Measurements from ENCODE around the gene ZNF697.
"Not testable (repeated sequence)": the region's sequence is repeated elsewhere in the genome, so short reads cannot be mapped to it uniquely, and the experiment has no call there.

ZNF697 gene

GRCh38 chr1:119647734-119648619 is at the start of gene ZNF697:
Gene ZNF697 (minus strand): TSS chr1:119648266. CDS start chr1:119626100, 22,166 bp downstream.
- Histone ChIP-seq H3K36me3 (ENCODE audit: control insufficient read depth, insufficient read depth, low read length, severe bottlenecking) (no peaks in the 10 kb centered on the region), H3K4me1 (ENCODE audit: control insufficient read depth, insufficient read depth, low read length) (peaks cover 35% of the 10 kb centered on the region), H3K9me3 (ENCODE audit: control insufficient read depth, low read length) (no peaks in the 10 kb centered on the region), H3K4me3 (ENCODE audit: low read length) (peak within 1 kb of the TSS; percentile 99), H3K9ac (ENCODE audit: low read length) (peak within 1 kb of the TSS; percentile 97), H3K27me3 (replicated peaks; ENCODE audit: control insufficient read depth, insufficient read depth, low read length) (no peaks in the 10 kb centered on the region)
- peak; percentile 96 for DNase-seq (ENCODE audit: low read depth)

DNA sequence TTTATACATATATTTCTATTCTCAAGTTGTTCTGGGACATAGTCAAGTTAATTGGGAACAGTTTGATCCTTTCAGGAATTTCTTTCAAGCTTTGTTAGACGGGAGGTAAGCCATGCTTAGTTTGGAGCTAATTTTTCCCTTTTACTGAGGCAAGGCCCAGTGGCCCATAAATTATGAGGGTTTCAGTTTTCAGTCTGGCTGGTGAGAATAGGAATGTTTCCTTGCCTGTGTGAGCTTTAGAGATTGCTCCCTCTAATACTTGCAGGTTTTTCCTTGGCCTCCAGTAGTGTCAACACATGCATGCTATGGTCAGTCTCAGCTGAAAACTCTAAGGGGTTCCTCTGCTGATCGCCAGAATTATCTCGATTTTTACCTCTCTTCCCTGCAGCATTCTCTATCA is 49.5 kb upstream of the ZNF697 start:
- Histone ChIP-seq H3K4me1 (ENCODE audit: control insufficient read depth, insufficient read depth, low read length) (no peaks in the 10 kb centered on the region), H3K36me3 (ENCODE audit: control insufficient read depth, insufficient read depth, low read length, severe bottlenecking) (no peaks in the 10 kb centered on the region), H3K27me3 (replicated peaks; ENCODE audit: control insufficient read depth, insufficient read depth, low read length) (no peaks in the 10 kb centered on the region), H3K9me3 (ENCODE audit: control insufficient read depth, low read length) (peaks cover 10% of the 10 kb centered on the region), H3K9ac (ENCODE audit: low read length) (no peak overlapping the region), H3K4me3 (ENCODE audit: low read length) (no peak overlapping the region)
- no peak for DNase-seq (ENCODE audit: low read depth)

DNA sequence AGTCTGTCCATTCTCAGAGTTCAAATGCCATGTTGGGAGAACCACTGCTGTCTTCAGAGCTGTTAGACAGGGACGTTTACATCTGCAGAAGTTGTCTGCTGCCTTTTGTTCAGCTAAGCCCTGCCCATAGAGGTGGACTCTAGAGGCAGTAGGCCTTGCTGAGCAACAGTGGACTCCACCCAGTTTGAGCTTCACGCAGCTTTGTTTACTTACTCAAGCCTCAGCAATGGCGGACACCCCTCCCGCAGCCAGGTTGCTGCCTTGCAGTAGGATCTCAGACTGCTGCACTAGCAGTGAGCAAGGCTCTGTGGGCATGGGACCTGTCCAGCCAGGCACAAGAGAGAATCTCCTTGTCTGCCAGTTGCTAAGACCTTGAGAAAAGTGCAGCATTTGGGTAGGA is 48.8 kb upstream of the ZNF697 start:
- not testable (repeated sequence) for DNase-seq (ENCODE audit: low read depth); H3K9me3 ChIP-seq (ENCODE audit: control insufficient read depth, low read length); H3K9ac ChIP-seq (ENCODE audit: low read length); H3K4me1 ChIP-seq (ENCODE audit: control insufficient read depth, insufficient read depth, low read length); H3K4me3 ChIP-seq (ENCODE audit: low read length); H3K36me3 ChIP-seq (ENCODE audit: control insufficient read depth, insufficient read depth, low read length, severe bottlenecking); H3K27me3 ChIP-seq (replicated peaks; ENCODE audit: control insufficient read depth, insufficient read depth, low read length)

- Histone ChIP-seq H3K27me3 (replicated peaks; ENCODE audit: control insufficient read depth, insufficient read depth, low read length) (no peaks in the 10 kb centered on the region), H3K36me3 (ENCODE audit: control insufficient read depth, insufficient read depth, low read length, severe bottlenecking) (no peaks in the 10 kb centered on the region), H3K4me3 (ENCODE audit: low read length) (no peak overlapping the region), H3K9me3 (ENCODE audit: control insufficient read depth, low read length) (no peaks in the 10 kb centered on the region), H3K4me1 (ENCODE audit: control insufficient read depth, insufficient read depth, low read length) (no peaks in the 10 kb centered on the region), H3K9ac (ENCODE audit: low read length) (no peak overlapping the region)
- no peak for DNase-seq (ENCODE audit: low read depth)
Observed at GRCh38 chr1:119689511-119689910, 41.4 kb upstream of the ZNF697 start.

- no peaks in the 10 kb centered on the region for H3K36me3 ChIP-seq (ENCODE audit: control insufficient read depth, insufficient read depth, low read length, severe bottlenecking)
- no peaks in the 10 kb centered on the region for H3K4me1 ChIP-seq (ENCODE audit: control insufficient read depth, insufficient read depth, low read length)
- no peak for DNase-seq (ENCODE audit: low read depth)
- no peaks in the 10 kb centered on the region for H3K9me3 ChIP-seq (ENCODE audit: control insufficient read depth, low read length)
- no peak overlapping the region for H3K4me3 ChIP-seq (ENCODE audit: low read length)
- no peak overlapping the region for H3K9ac ChIP-seq (ENCODE audit: low read length)
- no peaks in the 10 kb centered on the region for H3K27me3 ChIP-seq (replicated peaks; ENCODE audit: control insufficient read depth, insufficient read depth, low read length)
Observed at GRCh38 chr1:119688810-119689209, 40.7 kb upstream of the ZNF697 start.

DNA sequence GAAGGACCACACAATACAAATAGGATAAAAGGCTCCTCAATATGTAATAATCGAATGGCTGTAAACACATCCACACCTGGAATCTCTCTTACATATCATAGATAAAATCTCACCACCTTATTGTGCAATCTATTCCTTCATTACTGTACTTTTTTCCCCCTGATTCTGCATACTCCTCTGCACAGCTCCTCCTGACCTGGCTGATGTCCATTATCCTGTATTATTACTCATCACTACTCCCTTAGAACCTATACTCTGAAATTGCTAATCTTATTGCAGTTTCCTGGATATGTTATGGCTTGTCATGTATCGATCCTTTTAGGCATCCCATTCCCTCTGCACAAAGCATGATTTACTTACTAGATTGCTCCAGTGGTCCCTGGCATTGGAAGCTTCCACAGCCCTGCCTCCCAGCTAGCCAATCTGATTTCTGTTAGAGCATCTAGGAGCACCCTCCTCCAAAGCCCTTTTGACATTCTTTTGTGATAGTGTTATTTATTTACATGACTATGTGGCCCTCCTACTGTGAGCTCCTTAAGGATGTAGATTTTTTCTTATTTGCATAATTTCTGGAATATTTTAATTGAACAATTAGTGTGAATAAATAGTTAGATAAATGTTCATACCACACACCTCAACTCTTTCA is 39.5 kb upstream of the ZNF697 start:
- Histone ChIP-seq H3K9ac (ENCODE audit: low read length) (no peak overlapping the region), H3K9me3 (ENCODE audit: control insufficient read depth, low read length) (no peaks in the 10 kb centered on the region), H3K36me3 (ENCODE audit: control insufficient read depth, insufficient read depth, low read length, severe bottlenecking) (no peaks in the 10 kb centered on the region), H3K4me1 (ENCODE audit: control insufficient read depth, insufficient read depth, low read length) (no peaks in the 10 kb centered on the region), H3K27me3 (replicated peaks; ENCODE audit: control insufficient read depth, insufficient read depth, low read length) (no peaks in the 10 kb centered on the region), H3K4me3 (ENCODE audit: low read length) (no peak overlapping the region)
- DNase-seq (ENCODE audit: low read depth): no peak

- no peaks in the 10 kb centered on the region for H3K36me3 ChIP-seq (ENCODE audit: control insufficient read depth, insufficient read depth, low read length, severe bottlenecking)
- H3K9ac ChIP-seq (ENCODE audit: low read length): no peak overlapping the region
- no peaks in the 10 kb centered on the region for H3K9me3 ChIP-seq (ENCODE audit: control insufficient read depth, low read length)
- H3K4me1 ChIP-seq (ENCODE audit: control insufficient read depth, insufficient read depth, low read length): no peaks in the 10 kb centered on the region
- no peak overlapping the region for H3K4me3 ChIP-seq (ENCODE audit: low read length)
- H3K27me3 ChIP-seq (replicated peaks; ENCODE audit: control insufficient read depth, insufficient read depth, low read length): no peaks in the 10 kb centered on the region
- DNase-seq (ENCODE audit: low read depth): no peak
Observed at GRCh38 chr1:119686661-119687060, 38.6 kb upstream of the ZNF697 start.

DNA sequence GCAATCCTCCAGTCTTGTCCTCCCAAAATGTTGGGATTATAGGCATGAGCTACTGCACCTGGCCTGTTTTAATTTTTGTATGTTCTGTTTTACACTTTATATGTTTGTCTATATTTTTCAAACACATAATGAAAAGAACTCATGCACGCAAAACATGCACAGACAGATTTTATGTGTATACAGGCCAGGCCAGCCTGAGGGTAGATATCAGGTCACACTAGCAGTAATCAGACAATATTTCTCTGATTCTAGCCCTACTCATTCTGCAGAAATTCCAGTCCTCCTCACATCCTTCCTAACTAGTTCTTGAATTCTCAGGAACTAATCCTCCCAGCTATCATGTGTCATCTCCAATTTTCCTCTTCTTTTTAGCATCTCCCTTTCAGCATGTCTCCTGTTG is 35.8 kb upstream of the ZNF697 start:
- Histone ChIP-seq H3K4me1 (ENCODE audit: control insufficient read depth, insufficient read depth, low read length) (no peaks in the 10 kb centered on the region), H3K27me3 (replicated peaks; ENCODE audit: control insufficient read depth, insufficient read depth, low read length) (no peaks in the 10 kb centered on the region), H3K9ac (ENCODE audit: low read length) (no peak overlapping the region), H3K9me3 (ENCODE audit: control insufficient read depth, low read length) (no peaks in the 10 kb centered on the region), H3K36me3 (ENCODE audit: control insufficient read depth, insufficient read depth, low read length, severe bottlenecking) (no peaks in the 10 kb centered on the region), H3K4me3 (ENCODE audit: low read length) (no peak overlapping the region)
- no peak for DNase-seq (ENCODE audit: low read depth)

- Histone ChIP-seq H3K27me3 (replicated peaks; ENCODE audit: control insufficient read depth, insufficient read depth, low read length) (no peaks in the 10 kb centered on the region), H3K36me3 (ENCODE audit: control insufficient read depth, insufficient read depth, low read length, severe bottlenecking) (no peaks in the 10 kb centered on the region)
Observed at GRCh38 chr1:119682141-119682540, 34.1 kb upstream of the ZNF697 start.

GRCh38 chr1:119681560-119681959 is 33.5 kb upstream of the ZNF697 start:
- Histone ChIP-seq H3K27me3 (replicated peaks; ENCODE audit: control insufficient read depth, insufficient read depth, low read length) (no peaks in the 10 kb centered on the region), H3K9ac (ENCODE audit: low read length) (no peak overlapping the region), H3K36me3 (ENCODE audit: control insufficient read depth, insufficient read depth, low read length, severe bottlenecking) (no peaks in the 10 kb centered on the region), H3K4me3 (ENCODE audit: low read length) (no peak overlapping the region), H3K9me3 (ENCODE audit: control insufficient read depth, low read length) (no peaks in the 10 kb centered on the region), H3K4me1 (ENCODE audit: control insufficient read depth, insufficient read depth, low read length) (peaks cover 11% of the 10 kb centered on the region)
- no peak for DNase-seq (ENCODE audit: low read depth)

More at GRCh38 chr1:119682141-119682540, 34.1 kb upstream of the ZNF697 start:
- no peak overlapping the region for H3K4me3 ChIP-seq (ENCODE audit: low read length)
- no peak for DNase-seq (ENCODE audit: low read depth)
- H3K9ac ChIP-seq (ENCODE audit: low read length): no peak overlapping the region
- H3K4me1 ChIP-seq (ENCODE audit: control insufficient read depth, insufficient read depth, low read length): peaks cover 5% of the 10 kb centered on the region
- no peaks in the 10 kb centered on the region for H3K9me3 ChIP-seq (ENCODE audit: control insufficient read depth, low read length)

GRCh38 chr1:119680723-119681122 is 32.7 kb upstream of the ZNF697 start:
- Histone ChIP-seq H3K4me1 (ENCODE audit: control insufficient read depth, insufficient read depth, low read length) (peaks cover 16% of the 10 kb centered on the region), H3K27me3 (replicated peaks; ENCODE audit: control insufficient read depth, insufficient read depth, low read length) (no peaks in the 10 kb centered on the region), H3K9ac (ENCODE audit: low read length) (no peak overlapping the region), H3K4me3 (ENCODE audit: low read length) (no peak overlapping the region), H3K36me3 (ENCODE audit: control insufficient read depth, insufficient read depth, low read length, severe bottlenecking) (no peaks in the 10 kb centered on the region), H3K9me3 (ENCODE audit: control insufficient read depth, low read length) (no peaks in the 10 kb centered on the region)
- no peak for DNase-seq (ENCODE audit: low read depth)

Data from adipocyte (in vitro differentiated cells).